Common myeloid progenitor, CD34-positive (primary cell): Measurements from ENCODE around the gene KHSRP.
A peak's percentile ranks its signal among the peaks of the same experiment; 100 is the strongest.

ENCODE experiments used
- CTCF ChIA-PET: fragments of 350-600 bp; sonication (Branson Sonifier 250); formaldehyde crosslinking; loops from one replicate; lab custom pipeline; 2021; ENCODE audit warnings: antibody characterized with exemption; lab: Charles Lee
- POLR2A ChIA-PET: fragments of 350-600 bp; sonication (Branson Sonifier 250); formaldehyde crosslinking; loops from one replicate; lab custom pipeline; 2021; ENCODE audit warnings: antibody characterized with exemption; lab: Charles Lee
- DNase-seq, 3 donors: peaks; one replicate each; pipeline versions ENCODE4 v3.0.0 to v3.0.0-alpha.2; 2013
- H3K27ac ChIP-seq, 2 experiments: 1 replicate in 1 of 2; 2 replicates in 1 of 2; pipeline ENCODE4 v1.7.0; 2013; ENCODE audit warnings: inconsistent platforms in 2 of 2, low read length in 2 of 2, mild to moderate bottlenecking in 2 of 2, low read depth in 1 of 2, moderate library complexity in 1 of 2; ENCODE audit not compliant: severe bottlenecking in 2 of 2, insufficient read depth in 1 of 2, poor library complexity in 1 of 2
- H3K27me3 ChIP-seq, 5 experiments: replicated peaks in 2 of 5; 1 replicate in 3 of 5; 2 replicates in 2 of 5; pipeline versions ENCODE4 v1.6.1 to v1.7.0; 2013; ENCODE audit warnings: low read length in 4 of 5, mild to moderate bottlenecking in 2 of 5, moderate library complexity in 2 of 5, inconsistent platforms in 1 of 5; ENCODE audit not compliant: insufficient read depth in 5 of 5, control insufficient read depth in 4 of 5
- H3K36me3 ChIP-seq, 4 experiments: 1 replicate in 2 of 4; 2 replicates in 2 of 4; pipeline versions ENCODE4 v1.6.1 to v1.7.0; 2013; ENCODE audit warnings: low read length in 3 of 4, control low read depth in 1 of 4, mild to moderate bottlenecking in 1 of 4; ENCODE audit not compliant: control insufficient read depth in 4 of 4, insufficient read depth in 4 of 4
- H3K4me1 ChIP-seq, 4 experiments: 1 replicate in 3 of 4; 2 replicates in 1 of 4; pipeline versions ENCODE4 v1.6.1 to v1.7.1; 2013; ENCODE audit warnings: low read length in 3 of 4, mild to moderate bottlenecking in 3 of 4, control low read depth in 1 of 4, inconsistent platforms in 1 of 4, moderate library complexity in 1 of 4; ENCODE audit not compliant: control insufficient read depth in 4 of 4, insufficient read depth in 4 of 4; ENCODE audit errors: control extremely low read depth in 1 of 4
- H3K4me3 ChIP-seq, 7 experiments: 1 replicate in 4 of 7; 2 replicates in 3 of 7; pipeline versions ENCODE4 v1.5.1 to v1.7.0; 2013; ENCODE audit warnings: mild to moderate bottlenecking in 7 of 7, low read length in 6 of 7, moderate library complexity in 6 of 7, inconsistent platforms in 2 of 7, low read depth in 2 of 7, control low read depth in 1 of 7; ENCODE audit not compliant: insufficient read depth in 4 of 7, control insufficient read depth in 1 of 7; ENCODE audit errors: extremely low read depth in 1 of 7
- H3K9me3 ChIP-seq, 5 experiments: 1 replicate in 4 of 5; 2 replicates in 1 of 5; pipeline versions ENCODE4 v1.6.1 to v1.7.1; 2013; ENCODE audit warnings: low read length in 4 of 5, mild to moderate bottlenecking in 2 of 5, inconsistent platforms in 1 of 5, low read depth in 1 of 5, moderate library complexity in 1 of 5; ENCODE audit not compliant: control insufficient read depth in 4 of 5, insufficient read depth in 2 of 5; ENCODE audit errors: control extremely low read depth in 1 of 5
- WGBS: methylation state at CpG from one replicate; pipeline ENCODE4 v1.1.5; 2013; ENCODE audit not compliant: insufficient coverage; 5-methylcytosine and 5-hydroxymethylcytosine counted together

Gene KHSRP

GRCh38 chr19:6376512-6377190 is 48.0 kb downstream of the KHSRP start:
- no peak overlapping the region for H3K4me3 ChIP-seq
- POLR2A ChIA-PET, result interaction anchor here (0.6 to 0.7 kb wide), 2 partner anchors 13 to 48 kb away, joined by 3 to 4 read pairs; partner anchors contain the start of gene KHSRP
- H3K36me3 ChIP-seq, result peaks cover 6 to 44% (median 34%) of the 10 kb centered on the region in 4 experiments
- peaks cover 1 to 11% (median 10%) of the 10 kb centered on the region in 4 experiments for H3K4me1 ChIP-seq
- H3K27ac ChIP-seq, result no peak overlapping the region
- peaks cover 0 to 17% (median 10%) of the 10 kb centered on the region in 5 experiments for H3K9me3 ChIP-seq
- CTCF ChIA-PET, result interaction anchor here (0.6 to 1.7 kb wide), 2 partner anchors 14 to 1525 kb away, joined by 3 to 4 read pairs; no protein-coding TSS in a partner anchor
- DNase-seq, result no peak
- H3K27me3 ChIP-seq, result peaks cover 0 to 2% (median 0%) of the 10 kb centered on the region in 5 experiments
- WGBS, result 93% methylated on average over 14 of the region's 19 CpGs

GRCh38 chr19:6375411-6376010 is 49.1 kb downstream of the KHSRP start, which contains the start of gene PSPN:
Gene PSPN (minus strand): TSS chr19:6375933. CDS start chr19:6375849, 84 bp downstream.
- Histone ChIP-seq H3K36me3 (peaks cover 6 to 33% (median 23%) of the 10 kb centered on the region in 4 experiments), H3K4me1 (peaks cover 1 to 11% (median 10%) of the 10 kb centered on the region in 4 experiments), H3K27ac (no peak within 1 kb of the TSS), H3K27me3 (peaks cover 0 to 2% (median 0%) of the 10 kb centered on the region in 5 experiments), H3K4me3 (no peak within 1 kb of the TSS), H3K9me3 (peaks cover 0 to 9% (median 5%) of the 10 kb centered on the region in 5 experiments)
- ChIA-PET POLR2A (interaction anchor here (0.7 kb wide), 1 partner anchor 17 kb away, joined by 3 read pairs; no protein-coding TSS in a partner anchor), CTCF (no interaction called here)
- 96% methylated on average over 22 of the region's 25 CpGs for whole genome bisulfite sequencing
- no peak for DNase-seq

DNA sequence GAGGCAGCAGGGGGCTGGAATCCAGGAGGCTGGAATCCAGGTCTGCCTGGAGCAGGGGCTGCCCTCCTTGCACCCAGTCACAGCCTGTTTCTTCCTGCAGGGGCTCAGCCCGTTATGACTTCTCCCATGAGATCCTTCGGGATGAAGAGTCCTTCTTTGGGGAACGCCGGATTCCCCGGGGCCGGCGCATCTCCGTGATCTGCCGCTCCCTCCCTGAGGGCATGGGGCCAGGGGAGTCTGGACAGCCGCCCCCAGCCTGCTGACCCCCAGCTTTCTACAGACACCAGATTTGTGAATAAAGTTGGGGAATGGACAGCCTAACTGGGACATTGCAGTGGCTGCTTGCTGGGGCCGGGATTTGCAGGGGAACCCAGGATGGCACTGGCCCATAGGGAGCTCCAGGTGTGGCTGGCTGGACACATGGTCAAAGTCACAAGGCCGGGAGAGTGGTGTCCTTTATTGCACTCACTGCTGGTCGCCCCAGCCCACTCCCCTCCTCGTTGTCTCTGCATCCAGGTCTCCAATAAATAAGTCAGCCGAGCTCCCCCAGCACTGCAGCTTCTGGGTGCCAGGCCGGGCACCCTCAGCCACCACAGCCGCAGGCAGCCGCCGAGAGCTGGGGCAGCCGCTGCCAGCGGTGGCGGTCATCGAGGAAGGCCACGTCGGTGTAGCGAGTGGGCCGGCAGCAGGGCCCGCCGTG is 49.8 kb downstream of the KHSRP start:
- no peak for DNase-seq
- 97% methylated on average over 27 of the region's 29 CpGs for WGBS
- POLR2A ChIA-PET, result interaction anchor here (0.6 to 0.7 kb wide), 2 partner anchors 17 to 441 kb away, joined by 3 read pairs; no protein-coding TSS in a partner anchor
- H3K27me3 ChIP-seq, result no peaks in the 10 kb centered on the region
- CTCF ChIA-PET, result no interaction called here
- H3K36me3 ChIP-seq, result peaks cover under 1 to 26% (median 17%) of the 10 kb centered on the region in 4 experiments
- peaks cover 0 to 2% (median 0%) of the 10 kb centered on the region in 5 experiments for H3K9me3 ChIP-seq
- H3K4me3 ChIP-seq, result no peak overlapping the region
- H3K4me1 ChIP-seq, result peaks cover 1 to 11% (median 10%) of the 10 kb centered on the region in 4 experiments
- no peak overlapping the region for H3K27ac ChIP-seq

DNA sequence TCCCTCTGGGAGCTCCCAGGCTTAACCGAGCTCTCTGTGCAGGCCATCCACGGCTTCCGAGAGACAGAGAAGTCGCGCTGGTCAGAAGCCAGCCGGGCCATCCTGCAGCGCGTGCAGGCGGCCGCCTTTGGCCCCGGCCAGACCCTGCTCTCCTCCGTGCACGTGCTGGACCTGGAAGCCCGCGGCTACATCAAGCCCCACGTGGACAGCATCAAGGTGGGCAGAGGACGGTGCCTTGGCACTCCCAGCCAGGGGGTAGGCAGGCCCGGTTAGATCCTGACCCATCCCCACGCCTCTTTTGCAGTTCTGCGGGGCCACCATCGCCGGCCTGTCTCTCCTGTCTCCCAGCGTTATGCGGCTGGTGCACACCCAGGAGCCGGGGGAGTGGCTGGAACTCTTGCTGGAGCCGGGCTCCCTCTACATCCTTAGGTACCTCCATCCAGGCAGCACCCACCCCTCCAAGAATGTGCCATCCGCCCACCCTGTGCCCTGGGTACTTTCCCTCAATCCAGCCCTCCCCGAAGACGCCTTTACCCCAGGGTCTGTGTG is 50.4 kb downstream of the KHSRP start:
- H3K36me3 ChIP-seq, result peaks cover 0 to 26% (median 12%) of the 10 kb centered on the region in 4 experiments
- H3K4me1 ChIP-seq, result peaks cover 1 to 11% (median 10%) of the 10 kb centered on the region in 4 experiments
- POLR2A ChIA-PET, result interaction anchor here (1.0 kb wide), 1 partner anchor 18 kb away, joined by 3 read pairs; the partner anchor contains the start of gene GTF2F1
- no peaks in the 10 kb centered on the region for H3K27me3 ChIP-seq
- no peak overlapping the region for H3K27ac ChIP-seq
- H3K9me3 ChIP-seq, result no peaks in the 10 kb centered on the region
- no peak for DNase-seq
- WGBS, result 93% methylated on average over 25 of the region's 29 CpGs
- H3K4me3 ChIP-seq, result peak overlapping the region in 3 of 7 experiments; percentile 57 to 75 (median 62)
- CTCF ChIA-PET, result no interaction called here

GRCh38 chr19:6373813-6374108 is 50.9 kb downstream of the KHSRP start:
- Histone ChIP-seq H3K4me3 (peak overlapping the region in 6 of 7 experiments; percentile 13 to 75 (median 60)), H3K27me3 (no peaks in the 10 kb centered on the region), H3K27ac (peak overlapping the region in 1 of 2 experiments; percentile 64), H3K36me3 (peaks cover 3 to 27% (median 11%) of the 10 kb centered on the region in 4 experiments), H3K9me3 (no peaks in the 10 kb centered on the region), H3K4me1 (peaks cover 1 to 11% (median 10%) of the 10 kb centered on the region in 4 experiments)
- WGBS, result 48% methylated on average over 4 of the region's 5 CpGs
- POLR2A ChIA-PET, result interaction anchor here (1.0 kb wide), 1 partner anchor 19 kb away, joined by 3 read pairs; the partner anchor contains the start of gene GTF2F1
- CTCF ChIA-PET, result no interaction called here
- DNase-seq, result no peak

GRCh38 chr19:6373096-6373812 is 51.4 kb downstream of the KHSRP start:
- no peaks in the 10 kb centered on the region for H3K27me3 ChIP-seq
- peaks cover 1 to 11% (median 10%) of the 10 kb centered on the region in 4 experiments for H3K4me1 ChIP-seq
- H3K4me3 ChIP-seq, result peak overlapping the region; percentile 65 to 93 (median 84)
- H3K27ac ChIP-seq, result peak overlapping the region in 1 of 2 experiments; percentile 86
- CTCF ChIA-PET, result interaction anchor here (0.7 kb wide), 1 partner anchor 10 kb away, joined by 3 read pairs; no protein-coding TSS in a partner anchor
- DNase-seq, result peak; percentile 97 to 99 (median 99)
- H3K9me3 ChIP-seq, result no peaks in the 10 kb centered on the region
- POLR2A ChIA-PET, result interaction anchor here (1.0 to 1.5 kb wide), 2 partner anchors 12 to 19 kb away, joined by 3 to 4 read pairs; partner anchors contain the start of genes CLPP and GTF2F1
- peaks cover 6 to 27% (median 12%) of the 10 kb centered on the region in 4 experiments for H3K36me3 ChIP-seq
- WGBS, result 0% methylated on average over 43 of the region's 53 CpGs
